Peyer's patch (tissue), 4 donors: Measurements from ENCODE around the gene SNRPD3.

Source experiments
- CTCF ChIP-seq, 6 experiments: fragments of 450-650 bp in 4 of 6; fragments of 200-600 bp in 2 of 6; sonication (generic) in 1 of 6; IDR thresholded peaks; one replicate each; pipeline ENCODE4 v1.5.1; 2017 to 2019; ENCODE audit warnings: antibody characterized with exemption in 6 of 6, mild to moderate bottlenecking in 3 of 6, moderate library complexity in 1 of 6
- POLR2A ChIP-seq, 2 donors: fragments of 450-650 bp; IDR thresholded peaks; one replicate each; pipeline ENCODE4 v1.5.1; 2017; ENCODE audit warnings: antibody characterized with exemption in 2 of 2, mild to moderate bottlenecking in 2 of 2, moderate library complexity in 2 of 2

- TF ChIP-seq CTCF (IDR thresholded peaks at IDR 0.05), result no peak
- no peak for TF ChIP-seq POLR2A (IDR thresholded peaks at IDR 0.05)
Measured at GRCh38 chr22:24550902-24551435, 4.8 kb upstream of the SNRPD3 start.
